GM21619 (cell line): Measurements from ENCODE around the gene TIAM2.
A peak's percentile ranks its signal among the peaks of the same experiment; 100 is the strongest.
"Not testable (repeated sequence)": the region's sequence is repeated elsewhere in the genome, so short reads cannot be mapped to it uniquely, and the experiment has no call there.

Source experiments
- ATAC-seq: cut with Tn5 transposase; IDR thresholded peaks from one replicate; pipeline ENCODE4 v1.9.1; 2021; ENCODE audit not compliant: unreplicated experiment

Gene TIAM2

DNA sequence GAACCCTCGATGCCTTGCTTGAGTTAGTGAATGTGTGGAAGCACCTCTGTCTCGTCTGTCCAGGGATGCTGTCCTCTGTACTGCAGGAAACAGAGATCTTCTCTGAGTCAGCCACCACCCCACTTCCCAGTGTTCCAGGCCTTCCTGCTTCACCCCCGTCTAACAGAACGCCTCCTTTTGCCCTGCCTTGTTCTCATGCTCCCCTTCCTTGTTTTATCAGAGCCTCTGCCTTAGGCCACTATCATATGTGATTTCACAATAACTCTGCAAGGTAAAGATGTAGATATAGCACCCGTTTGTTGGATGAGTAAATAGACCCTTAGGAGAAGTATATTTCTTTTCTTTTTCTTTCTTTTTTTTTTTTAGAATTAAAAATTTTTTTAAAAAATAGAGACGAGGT is 162.0 kb downstream of the TIAM2 start:
- ATAC-seq: no peak

DNA sequence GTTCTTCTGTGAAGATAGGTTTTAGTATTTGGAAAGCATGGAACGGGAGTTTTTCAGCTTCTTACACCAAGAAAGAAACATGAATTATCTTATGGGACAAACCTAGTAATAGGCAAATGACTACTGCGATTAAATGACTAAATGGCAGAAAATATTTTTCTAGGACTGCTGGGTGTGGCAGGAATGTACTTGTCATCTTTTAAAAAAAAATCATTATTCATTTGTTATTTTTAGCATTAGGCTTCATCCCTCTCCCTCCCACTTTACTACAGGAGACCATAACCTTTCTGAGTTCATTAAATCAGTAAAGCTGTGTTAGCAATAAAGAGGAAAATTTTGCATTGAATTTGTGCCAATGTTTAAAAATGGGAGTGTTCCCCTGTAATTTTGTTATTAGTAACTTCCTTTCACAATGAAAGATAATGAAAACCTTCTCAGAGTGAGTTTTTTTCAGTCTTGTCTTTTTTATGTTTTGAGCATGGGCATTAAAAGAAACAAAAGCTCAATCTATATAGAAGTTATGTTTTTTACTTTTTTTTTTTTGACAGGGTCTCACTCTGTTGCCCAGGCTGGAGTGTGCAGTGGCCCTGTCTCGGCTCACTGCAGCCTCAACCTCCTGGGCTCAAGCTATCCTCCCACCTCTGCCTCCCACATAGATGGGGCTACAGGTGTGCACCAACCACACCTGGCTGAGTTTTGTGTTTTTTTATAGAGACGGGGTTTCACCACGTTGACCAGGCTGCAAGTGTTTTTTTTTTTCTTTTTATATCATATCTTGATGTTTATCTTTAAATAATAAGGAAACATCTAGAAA is 163.1 kb downstream of the TIAM2 start:
- no peak for ATAC-seq

DNA sequence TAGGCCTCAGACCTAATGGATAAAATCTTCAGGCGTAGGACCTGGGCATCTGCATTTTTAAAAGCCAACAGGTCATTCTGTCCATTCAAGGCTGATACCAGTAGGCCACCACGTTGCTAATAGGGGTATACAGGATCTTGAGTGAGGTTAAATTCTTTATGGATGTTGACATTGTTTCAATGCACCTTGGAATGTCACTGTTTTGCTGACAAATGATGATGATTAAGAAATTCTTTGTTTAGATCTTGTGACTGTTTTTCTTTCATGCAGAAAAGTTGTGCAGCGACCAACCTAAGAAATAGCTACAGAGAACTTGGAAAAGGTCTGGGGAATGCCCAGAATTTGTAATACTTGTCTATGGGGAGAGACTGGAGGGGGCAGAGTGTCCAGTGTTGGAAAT is 167.6 kb downstream of the TIAM2 start:
- ATAC-seq: no peak

DNA sequence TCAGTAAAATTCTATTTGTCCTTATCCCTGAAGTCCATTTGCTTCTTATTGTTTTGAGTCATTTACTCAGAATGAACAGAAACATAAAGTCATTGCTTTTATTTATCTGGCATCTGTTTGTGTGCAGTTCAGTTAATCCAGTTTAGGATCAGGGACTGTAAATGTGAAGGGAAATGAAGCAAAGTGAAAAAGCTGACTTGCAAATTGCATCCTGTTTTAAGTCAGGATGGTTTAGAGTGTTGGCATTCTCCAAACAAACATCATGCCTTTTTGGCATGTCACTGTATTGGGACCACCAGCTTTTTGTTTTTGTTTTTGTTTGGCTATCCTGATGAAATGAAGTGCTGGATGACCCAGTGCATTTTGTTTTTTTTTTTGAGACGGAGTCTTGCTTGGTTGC is 168.5 kb downstream of the TIAM2 start:
- ATAC-seq: no peak

DNA sequence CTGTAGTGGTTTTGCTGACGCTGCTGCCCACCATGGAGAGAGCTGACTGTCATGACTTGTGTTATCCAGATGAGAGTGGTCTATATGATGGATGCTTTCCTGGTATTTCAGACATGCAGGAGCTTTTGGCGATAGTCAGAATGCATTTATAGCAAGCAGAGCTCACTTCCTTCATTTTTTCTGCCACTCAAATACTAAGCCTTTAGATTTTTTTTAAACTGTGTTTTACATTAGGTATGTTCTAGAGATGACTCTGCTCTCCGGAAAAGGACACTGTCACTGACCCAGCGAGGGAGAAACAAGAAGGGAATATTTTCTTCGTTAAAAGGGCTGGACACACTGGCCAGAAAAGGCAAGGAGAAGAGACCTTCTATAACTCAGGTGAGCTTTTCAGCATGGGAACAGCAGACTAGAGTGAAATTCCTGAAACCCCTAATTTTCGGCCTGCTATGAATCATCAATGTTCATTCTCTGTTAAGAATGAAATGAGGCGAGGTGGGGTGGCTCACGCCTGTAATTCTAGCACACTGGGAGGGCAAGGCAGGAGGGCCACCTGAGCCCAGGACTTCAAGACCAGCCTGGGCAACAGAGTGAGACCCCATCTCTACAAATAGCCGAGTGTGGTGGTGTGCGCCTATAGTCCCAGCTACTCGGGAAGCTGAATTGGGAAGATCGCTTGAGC is 170.1 kb downstream of the TIAM2 start:
- peak; percentile 49 for ATAC-seq

DNA sequence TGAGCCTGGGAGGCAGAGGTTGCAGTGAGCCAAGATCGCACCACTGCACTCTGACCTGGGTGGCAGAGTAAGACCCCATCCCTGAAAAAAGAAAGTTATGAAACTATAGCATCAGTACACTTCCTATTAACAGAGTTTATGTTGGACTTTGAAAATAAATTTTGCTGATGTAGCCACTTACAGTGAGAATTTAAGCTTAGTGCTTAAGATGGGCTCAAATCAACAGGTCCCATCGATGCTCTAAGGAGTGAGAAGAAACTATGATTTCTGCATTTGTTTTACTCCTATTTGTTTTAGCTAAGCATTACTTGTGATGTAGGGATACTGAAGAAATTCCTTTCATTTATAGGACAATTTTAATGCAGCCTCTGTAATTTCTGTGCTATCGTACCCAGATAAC is 175.4 kb downstream of the TIAM2 start:
- ATAC-seq: no peak

DNA sequence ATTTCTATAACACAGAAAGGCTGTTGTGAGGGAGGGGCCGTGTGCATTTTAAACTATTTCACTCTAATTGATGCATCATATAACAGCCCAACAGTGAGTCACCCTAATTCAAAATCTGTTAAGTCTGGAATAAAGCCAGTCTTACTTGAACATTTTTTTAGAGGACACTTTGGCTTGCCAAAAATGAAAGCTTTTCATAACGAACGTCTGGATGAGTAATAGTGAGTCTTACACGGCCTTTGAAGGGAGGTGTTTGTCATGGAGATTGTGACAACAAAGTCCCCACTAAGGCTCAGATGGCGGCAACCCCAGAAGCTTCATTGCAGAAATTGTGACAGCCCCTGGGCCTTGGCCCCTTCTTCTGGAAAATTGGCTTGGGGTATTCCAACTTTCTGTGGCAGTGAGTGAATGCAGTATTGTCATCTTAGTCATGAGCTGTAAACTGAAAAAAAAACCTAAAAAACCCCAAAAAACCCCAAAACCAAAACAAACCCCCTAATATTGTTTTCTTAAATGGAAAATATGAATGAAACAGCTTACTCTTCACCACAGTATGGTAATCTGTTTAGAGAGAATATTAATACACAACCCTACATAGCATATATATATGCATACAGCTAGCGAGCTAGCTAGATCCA is 176.1 kb downstream of the TIAM2 start:
- peak; percentile 84 for ATAC-seq

DNA sequence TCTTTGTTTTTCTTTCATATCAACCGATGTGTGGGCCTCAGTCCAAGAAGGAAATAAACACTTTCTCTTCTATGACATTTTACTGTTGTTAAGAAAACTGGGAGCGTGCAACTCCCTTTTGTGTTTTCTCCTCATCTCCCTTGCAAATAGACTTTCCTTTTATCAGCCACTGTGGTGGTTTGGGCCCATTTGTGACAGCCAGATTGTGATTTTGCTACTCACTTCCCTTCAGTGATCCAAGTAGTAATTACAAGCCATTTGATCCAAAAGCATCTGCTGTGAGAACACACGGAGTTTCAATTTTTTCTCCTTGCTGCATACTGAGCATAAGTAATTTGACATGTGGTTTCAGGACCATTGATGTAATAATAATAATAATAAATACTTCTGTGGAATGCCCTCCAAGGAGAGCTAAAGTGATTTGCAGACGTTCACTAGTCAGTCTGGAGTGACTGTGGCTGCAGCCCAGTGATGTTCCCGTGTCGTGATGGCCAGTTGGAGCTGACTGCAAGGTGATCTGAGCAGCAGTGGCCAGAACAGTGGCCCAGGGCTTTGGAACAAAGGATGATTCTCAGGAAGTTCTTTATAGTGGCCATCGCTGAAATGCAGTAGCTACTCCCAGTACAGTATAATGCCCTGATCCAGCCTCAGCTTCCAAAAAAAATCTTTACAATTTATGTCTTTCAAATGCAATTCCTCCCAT is 176.8 kb downstream of the TIAM2 start:
- ATAC-seq: peak; percentile 6

DNA sequence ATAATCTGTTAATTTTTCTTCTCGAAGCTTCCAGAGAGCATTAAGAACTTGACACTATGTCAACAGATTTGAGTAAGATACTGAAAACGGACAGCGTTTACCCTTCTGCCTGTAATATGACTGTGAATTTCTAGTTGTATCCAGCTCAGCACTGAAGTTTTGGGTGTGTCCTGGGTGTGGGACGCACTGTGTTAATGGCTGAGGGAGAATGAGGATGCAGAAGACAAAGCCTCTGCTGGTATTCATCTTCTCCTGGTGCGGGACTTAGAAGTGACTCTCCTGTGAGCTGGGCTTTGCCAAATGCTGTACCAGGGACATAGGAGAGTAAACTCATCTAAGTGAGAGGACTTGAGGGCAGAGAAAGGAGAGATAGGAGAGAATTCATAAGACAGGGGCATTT is 178.4 kb downstream of the TIAM2 start:
- no peak for ATAC-seq

DNA sequence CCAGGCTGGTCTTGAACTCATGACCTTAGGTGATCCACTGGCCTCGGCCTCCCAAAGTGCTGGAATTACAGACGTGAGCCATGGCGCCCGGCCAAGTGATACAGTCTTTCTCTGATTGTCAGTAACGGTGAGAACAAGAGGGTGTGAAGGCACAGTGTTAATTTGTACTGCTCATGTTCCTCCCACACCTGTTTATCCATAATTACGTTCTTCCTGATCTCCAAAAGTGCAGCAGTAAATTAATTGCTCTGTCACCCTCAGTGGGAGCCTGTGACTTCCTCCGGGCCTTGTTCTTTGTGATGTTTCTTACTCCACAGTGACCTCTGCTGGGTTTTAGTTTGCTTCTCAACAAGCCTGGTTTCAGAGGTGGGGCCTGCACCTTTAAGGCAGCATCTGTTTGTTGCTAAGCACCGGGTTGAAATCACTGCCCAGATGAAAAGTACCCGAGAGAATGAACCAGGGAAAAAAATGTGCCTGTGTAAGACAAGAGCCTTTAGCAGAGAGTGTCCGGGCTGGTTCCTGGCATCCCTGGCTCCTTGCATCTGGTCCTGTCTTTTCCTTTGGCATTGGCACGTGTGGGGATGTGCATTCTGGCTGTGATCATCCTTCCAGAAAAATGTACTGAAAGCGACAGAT is 179.6 kb downstream of the TIAM2 start:
- ATAC-seq: peak; percentile 46

DNA sequence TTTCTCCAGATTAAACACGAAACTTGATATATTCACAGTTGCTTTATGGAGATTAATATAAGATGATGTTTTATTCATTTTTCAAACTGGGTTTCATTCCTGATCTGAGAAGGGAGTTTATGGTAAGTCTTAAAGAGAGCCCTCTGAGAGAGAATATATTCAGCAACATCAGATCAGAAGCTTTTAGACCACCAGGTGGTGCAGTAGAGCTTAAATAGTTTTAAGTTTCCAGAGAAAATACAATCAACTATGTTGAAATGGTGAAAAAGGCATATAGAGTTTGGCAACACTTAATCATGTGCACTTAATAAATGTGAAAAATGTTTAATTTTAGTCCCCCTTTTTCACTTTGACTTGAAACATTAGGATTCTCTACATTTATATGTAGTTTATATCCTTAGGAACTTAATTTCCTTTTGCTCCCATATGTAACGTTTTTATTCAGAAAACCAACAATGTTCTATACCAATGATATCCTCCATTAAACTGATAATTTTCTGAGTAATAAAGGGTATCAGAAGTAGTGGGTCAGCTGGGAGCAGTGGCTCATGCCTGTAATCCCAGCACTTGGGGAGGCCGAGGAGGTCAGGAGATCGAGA is 182.3 kb downstream of the TIAM2 start:
- peak; percentile 27 for ATAC-seq

DNA sequence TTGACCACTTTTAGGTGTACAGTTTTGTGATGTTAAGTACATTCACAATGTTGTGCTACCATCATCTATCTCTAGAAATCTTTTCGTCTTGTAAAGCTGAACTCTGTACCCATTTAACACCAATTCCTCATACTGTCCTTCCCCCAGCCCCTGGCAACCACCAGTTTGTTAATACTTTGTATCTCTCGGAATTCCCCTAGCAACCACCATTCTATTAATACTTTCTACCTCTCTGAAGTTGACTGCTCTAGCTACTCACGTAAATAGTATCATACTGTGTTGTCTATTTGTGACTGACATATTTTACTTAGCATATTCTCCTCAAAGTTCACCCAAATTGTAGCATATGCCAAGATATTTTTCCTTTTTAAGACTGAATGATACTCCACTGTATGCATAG is 186.4 kb downstream of the TIAM2 start:
- ATAC-seq: peak; percentile 53

DNA sequence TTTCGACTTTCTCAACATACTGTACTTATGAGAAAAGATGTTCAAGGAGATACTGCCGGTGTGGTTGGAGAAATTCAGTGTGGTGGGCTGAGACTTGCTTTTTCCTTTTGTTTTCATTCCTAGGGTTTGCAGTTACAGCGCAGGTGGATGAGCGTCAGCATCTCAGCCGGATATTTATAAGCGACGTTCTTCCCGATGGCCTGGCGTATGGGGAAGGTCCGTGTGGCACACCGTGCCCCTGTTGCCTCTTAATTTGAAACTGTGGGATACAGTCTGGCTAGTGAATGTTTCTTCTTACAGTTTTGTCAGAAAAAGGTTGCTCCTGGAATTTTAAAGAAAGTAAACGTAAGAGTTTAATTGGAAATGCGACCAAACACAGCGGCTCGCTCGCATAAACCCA is 187.0 kb downstream of the TIAM2 start:
- ATAC-seq: no peak

DNA sequence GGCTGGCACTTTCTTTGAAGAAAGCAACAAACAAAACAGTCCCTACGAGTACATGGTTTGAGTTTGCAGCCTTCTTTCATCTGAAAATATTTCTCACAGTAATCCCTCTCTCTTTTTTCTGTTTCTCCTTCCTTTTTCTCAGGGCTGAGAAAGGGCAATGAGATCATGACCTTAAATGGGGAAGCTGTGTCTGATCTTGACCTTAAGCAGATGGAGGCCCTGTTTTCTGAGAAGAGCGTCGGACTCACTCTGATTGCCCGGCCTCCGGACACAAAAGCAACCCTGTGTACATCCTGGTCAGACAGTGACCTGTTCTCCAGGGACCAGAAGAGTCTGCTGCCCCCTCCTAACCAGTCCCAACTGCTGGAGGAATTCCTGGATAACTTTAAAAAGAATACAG is 188.0 kb downstream of the TIAM2 start:
- peak; percentile 44 for ATAC-seq

DNA sequence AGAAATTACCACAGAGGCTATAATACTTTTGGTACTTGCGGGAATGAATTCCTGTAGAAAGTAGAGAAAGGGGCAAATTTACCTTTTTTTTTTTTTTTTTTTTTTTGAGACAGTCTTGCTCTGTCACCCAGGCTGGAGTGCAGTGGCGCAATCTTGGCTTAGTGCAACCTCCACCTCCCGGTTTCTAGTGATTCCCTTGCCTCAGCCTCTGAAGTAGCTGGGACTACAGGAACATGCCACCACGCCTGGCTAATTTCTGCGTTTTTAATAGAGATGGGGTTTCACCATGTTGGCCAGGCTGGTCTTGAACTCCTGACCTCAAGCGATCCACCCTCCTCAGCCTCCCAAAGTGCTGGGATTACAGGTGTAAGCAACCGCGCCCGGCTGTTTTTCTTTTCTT is 189.9 kb downstream of the TIAM2 start:
- ATAC-seq: not testable (repeated sequence)

DNA sequence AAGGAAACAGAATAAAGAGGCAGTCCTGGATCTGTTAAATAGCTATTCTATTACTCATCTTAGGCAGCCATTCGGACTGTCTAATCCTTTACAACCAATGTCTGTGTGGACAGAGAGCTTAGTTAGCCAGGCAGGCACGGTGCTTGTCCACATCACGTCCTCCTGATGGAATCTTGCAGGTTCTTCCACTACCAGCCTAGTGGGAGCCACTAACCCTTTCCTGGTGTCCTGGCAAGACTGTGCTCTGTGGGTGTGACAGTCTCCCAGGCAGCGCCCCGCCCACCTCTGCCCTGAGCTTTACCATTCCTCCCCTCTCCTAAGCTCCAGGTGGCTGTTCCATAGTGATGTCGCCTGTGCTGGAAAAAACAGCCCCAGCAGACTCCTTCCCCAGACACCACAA is 190.4 kb downstream of the TIAM2 start:
- ATAC-seq: no peak

DNA sequence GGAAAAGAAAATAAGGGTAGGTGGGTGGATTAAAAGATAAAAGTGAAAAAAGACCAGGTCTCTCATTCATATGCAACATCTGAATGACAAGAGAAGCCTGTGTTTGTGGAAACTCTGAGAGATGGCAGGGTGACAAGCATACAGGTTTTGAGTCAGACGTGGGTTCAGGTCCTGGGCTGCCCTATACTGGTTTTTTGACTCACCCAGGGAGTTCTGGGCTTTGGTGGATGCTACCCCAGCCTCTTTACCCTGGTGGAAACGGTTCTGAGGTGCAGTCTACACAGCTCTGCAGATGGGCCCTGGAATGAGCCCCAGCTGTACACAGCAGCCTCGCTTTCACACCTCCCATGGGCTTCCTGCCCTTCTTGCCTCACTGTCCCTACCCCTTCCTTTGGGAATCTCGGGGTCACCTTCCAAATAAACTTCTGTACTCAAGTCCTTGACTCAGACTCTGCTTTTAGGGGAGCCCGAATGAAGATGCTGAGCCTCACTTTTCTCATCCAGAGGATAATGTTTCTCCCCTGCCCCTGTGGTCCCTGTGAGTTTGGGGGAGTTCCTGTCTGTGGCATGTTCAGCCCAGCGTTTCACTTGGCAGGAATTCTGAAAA is 191.0 kb downstream of the TIAM2 start:
- ATAC-seq: no peak

DNA sequence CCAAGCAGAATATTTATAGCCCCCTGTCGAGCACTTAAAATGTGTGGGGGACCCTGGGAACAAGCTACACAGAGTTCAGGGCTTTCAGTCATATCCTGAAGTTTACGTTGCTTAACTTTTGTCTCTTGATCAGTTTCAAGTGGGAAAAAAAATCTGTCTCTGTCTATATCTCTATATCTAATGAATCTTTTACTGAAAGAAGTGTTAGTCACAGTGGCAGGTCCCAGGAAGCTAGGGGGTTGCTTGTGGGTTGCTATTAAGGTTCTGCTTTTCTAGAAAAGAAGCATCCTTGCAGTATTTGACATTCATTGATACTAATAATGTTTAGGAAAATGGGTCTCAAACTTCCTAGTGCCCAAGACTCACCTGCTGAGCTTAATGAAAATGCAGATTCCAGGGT is 192.0 kb downstream of the TIAM2 start:
- ATAC-seq: no peak

DNA sequence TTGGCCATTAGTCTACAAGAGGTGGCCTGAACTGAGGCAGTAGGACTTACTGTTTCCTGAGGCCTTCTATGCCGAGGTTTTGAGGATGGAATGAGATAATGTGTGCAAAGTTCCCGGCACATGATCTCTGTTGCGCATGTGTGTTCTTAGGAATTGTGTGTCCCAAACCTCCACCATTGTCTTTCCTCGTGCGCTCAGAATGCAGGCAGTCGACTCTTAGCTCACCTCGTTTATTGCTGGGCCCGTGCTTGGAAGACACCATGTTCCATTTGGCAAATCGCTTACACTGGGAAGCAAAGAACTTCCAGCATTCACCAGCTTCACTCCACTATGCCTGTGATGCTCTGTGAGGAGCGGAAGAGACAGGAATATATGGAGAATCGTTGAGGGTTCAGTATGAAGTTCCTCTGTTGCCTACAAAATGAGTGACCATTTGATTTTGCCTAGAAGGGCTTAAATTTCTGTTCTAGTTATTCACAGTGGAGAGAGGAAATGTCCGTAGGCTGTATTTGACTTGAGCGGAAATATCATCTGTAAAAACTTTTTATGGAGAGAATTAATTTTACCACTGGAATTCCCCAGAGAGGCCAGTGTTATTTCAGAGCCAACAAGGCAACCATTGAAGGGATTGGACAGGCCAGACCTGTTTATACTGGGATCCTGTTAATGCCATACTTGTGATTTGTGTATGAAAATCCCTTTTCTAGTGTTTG is 193.0 kb downstream of the TIAM2 start:
- ATAC-seq: no peak
